CD4-positive, CD25-positive, alpha-beta regulatory T cell (primary cell): ENCODE measurements around the gene AQP3. TPM values are rescaled to one million over a fixed set of nuclear protein-coding genes. Genes with fewer than 3 reads are reported as not detected.
A peak's percentile ranks its signal among the peaks of the same experiment; 100 is the strongest.
"Not testable (repeated sequence)": the region's sequence is repeated elsewhere in the genome, so short reads cannot be mapped to it uniquely, and the experiment has no call there.

ENCODE experiments used
- ATAC-seq, 2 donors: fragments of 150-1000 bp; cut with Tn5 transposase; one replicate each; pipeline ENCODE4 v1.10.0; 2021; ENCODE audit warnings: low read depth in 2 of 2, moderate number of reproducible peaks in 2 of 2, moderate library complexity in 1 of 2
- DNase-seq, 3 donors: peaks; one replicate each; pipeline versions ENCODE4 v3.0.0 to v3.0.0-alpha.2; 2012 to 2022; ENCODE audit warnings: mixed read lengths in 1 of 3
- H3K27ac ChIP-seq: one replicate; pipeline ENCODE4 v1.7.0; 2013; ENCODE audit warnings: mild to moderate bottlenecking, low read length; ENCODE audit not compliant: insufficient read depth, poor library complexity, severe bottlenecking
- H3K27me3 ChIP-seq: one replicate; pipeline ENCODE4 v1.7.0; 2013; ENCODE audit warnings: low read length; ENCODE audit not compliant: control insufficient read depth, insufficient read depth
- H3K36me3 ChIP-seq: one replicate; pipeline ENCODE4 v1.7.0; 2013; ENCODE audit warnings: mild to moderate bottlenecking, low read length, moderate library complexity; ENCODE audit not compliant: control insufficient read depth, insufficient read depth
- H3K4me1 ChIP-seq: 2 replicates; pipeline ENCODE4 v1.7.0; 2013; ENCODE audit warnings: mild to moderate bottlenecking, low read length; ENCODE audit not compliant: insufficient read depth, control insufficient read depth, poor library complexity, severe bottlenecking
- H3K4me3 ChIP-seq: one replicate; pipeline ENCODE4 v1.7.0; 2013; ENCODE audit warnings: low read depth, mild to moderate bottlenecking, low read length, moderate library complexity
- H3K9me3 ChIP-seq, 2 experiments: 1 replicate in 1 of 2; 2 replicates in 1 of 2; pipeline ENCODE4 v1.7.0; 2013; ENCODE audit warnings: low read length in 2 of 2, mild to moderate bottlenecking in 1 of 2, moderate library complexity in 1 of 2; ENCODE audit not compliant: control insufficient read depth in 2 of 2
- H3K27ac Mint-ChIP-seq, 3 donors: one replicate each; pipeline ENCODE4 v1.8.0; 2020 to 2022; ENCODE audit warnings: mild to moderate bottlenecking in 3 of 3, mixed read lengths in 3 of 3, moderate library complexity in 2 of 3
- H3K27me3 Mint-ChIP-seq: one replicate; pipeline ENCODE4 v1.8.0; 2022; ENCODE audit warnings: mild to moderate bottlenecking, mixed read lengths
- H3K36me3 Mint-ChIP-seq: one replicate; pipeline ENCODE4 v1.8.0; 2020; ENCODE audit warnings: mixed read lengths
- H3K4me1 Mint-ChIP-seq, 4 donors: one replicate each; pipeline ENCODE4 v1.8.0; 2020 to 2022; ENCODE audit warnings: mixed read lengths in 4 of 4, mild to moderate bottlenecking in 1 of 4
- H3K4me3 Mint-ChIP-seq, 4 donors: one replicate each; pipeline ENCODE4 v1.8.0; 2020 to 2022; ENCODE audit warnings: mild to moderate bottlenecking in 4 of 4, mixed read lengths in 4 of 4, moderate library complexity in 3 of 4
- H3K9me3 Mint-ChIP-seq, 7 donors: one replicate each; pipeline ENCODE4 v1.8.0; 2020 to 2022; ENCODE audit warnings: mixed read lengths in 7 of 7, mild to moderate bottlenecking in 3 of 7, moderate library complexity in 2 of 7
- polyA plus RNA-seq, 4 donors: library from polyadenylated mRNA; unstranded; fragments of 300-500 nt; fragmentation: Illumina TruSeq; gene quantifications; one replicate each; pipeline ENCODE4 v1.2.3, GENCODE V29; 2021
- total RNA-seq: library from RNA; stranded (reverse); gene quantifications from one replicate; pipeline ENCODE4 v1.2.3, GENCODE V29; 2022

The AQP3 gene
- total and polyA plus RNA-seq, 5 donors from 2014 or later = 140 to 543 (median 372) TPM

DNA sequence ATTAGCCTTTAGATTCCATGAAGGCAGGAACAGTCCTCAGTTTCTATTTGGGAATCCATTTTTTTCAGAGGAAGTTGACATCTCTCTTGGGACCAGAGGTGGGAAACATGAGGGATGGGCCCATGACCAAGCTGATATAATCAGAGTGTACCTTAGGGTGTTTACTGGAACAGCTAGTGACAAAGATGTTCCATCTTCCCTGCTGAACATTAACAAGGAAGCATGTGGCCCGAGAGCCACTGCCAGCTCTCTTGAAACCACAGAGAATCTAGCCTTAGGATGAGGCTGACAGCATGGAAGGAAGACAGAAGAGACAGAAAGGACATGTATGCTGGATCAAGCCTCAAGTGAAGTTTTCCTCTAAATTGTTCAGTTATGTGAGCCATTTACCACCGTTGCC, 16.0 kb downstream of the AQP3 start:
- peak overlapping the region in 2 of 3 donors; percentile 26 to 92 for H3K27ac Mint-ChIP-seq
- Histone ChIP-seq H3K36me3 (no peaks in the 10 kb centered on the region), H3K9me3 (no peaks in the 10 kb centered on the region), H3K4me3 (no peak overlapping the region), H3K27ac (no peak overlapping the region), H3K27me3 (no peaks in the 10 kb centered on the region), H3K4me1 (no peaks in the 10 kb centered on the region)
- peaks cover 0 to 8% (median 1%) of the 10 kb centered on the region in 4 donors for H3K4me1 Mint-ChIP-seq
- no peak overlapping the region for H3K4me3 Mint-ChIP-seq
- DNase-seq = no peak
- H3K9me3 Mint-ChIP-seq = no peaks in the 10 kb centered on the region
- H3K36me3 Mint-ChIP-seq = no peaks in the 10 kb centered on the region
- H3K27me3 Mint-ChIP-seq = no peaks in the 10 kb centered on the region
- no peak for ATAC-seq

DNA sequence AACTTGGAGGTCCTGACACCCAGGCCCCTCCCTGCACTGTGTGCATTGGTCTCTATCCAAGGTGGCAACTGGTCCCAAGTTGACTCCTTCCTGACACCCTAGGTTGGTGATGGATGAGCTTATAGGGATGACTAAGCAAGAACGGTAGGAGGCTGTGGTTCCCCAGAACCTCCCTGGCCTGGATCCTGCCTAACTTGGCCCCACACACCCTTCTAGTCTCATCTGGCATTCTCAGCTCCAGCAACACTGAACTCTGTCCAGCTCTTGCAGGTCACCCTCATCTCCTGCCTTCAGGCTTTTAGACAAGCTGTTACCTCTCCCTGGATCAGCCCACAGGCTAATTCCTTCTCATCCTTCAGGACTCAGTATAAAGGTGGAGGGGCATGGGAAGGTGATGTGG, 16.5 kb downstream of the AQP3 start:
- H3K4me1 ChIP-seq = no peaks in the 10 kb centered on the region
- H3K4me1 Mint-ChIP-seq = peaks cover 0 to 10% (median 2%) of the 10 kb centered on the region in 4 donors
- no peak for ATAC-seq
- no peaks in the 10 kb centered on the region for H3K27me3 Mint-ChIP-seq
- H3K9me3 Mint-ChIP-seq = no peaks in the 10 kb centered on the region
- H3K4me3 Mint-ChIP-seq = no peak overlapping the region
- H3K27ac ChIP-seq = no peak overlapping the region
- H3K9me3 ChIP-seq = no peaks in the 10 kb centered on the region
- no peak overlapping the region for H3K27ac Mint-ChIP-seq
- H3K36me3 Mint-ChIP-seq = no peaks in the 10 kb centered on the region
- no peak for DNase-seq
- no peaks in the 10 kb centered on the region for H3K27me3 ChIP-seq
- H3K4me3 ChIP-seq = no peak overlapping the region
- H3K36me3 ChIP-seq = no peaks in the 10 kb centered on the region

DNA sequence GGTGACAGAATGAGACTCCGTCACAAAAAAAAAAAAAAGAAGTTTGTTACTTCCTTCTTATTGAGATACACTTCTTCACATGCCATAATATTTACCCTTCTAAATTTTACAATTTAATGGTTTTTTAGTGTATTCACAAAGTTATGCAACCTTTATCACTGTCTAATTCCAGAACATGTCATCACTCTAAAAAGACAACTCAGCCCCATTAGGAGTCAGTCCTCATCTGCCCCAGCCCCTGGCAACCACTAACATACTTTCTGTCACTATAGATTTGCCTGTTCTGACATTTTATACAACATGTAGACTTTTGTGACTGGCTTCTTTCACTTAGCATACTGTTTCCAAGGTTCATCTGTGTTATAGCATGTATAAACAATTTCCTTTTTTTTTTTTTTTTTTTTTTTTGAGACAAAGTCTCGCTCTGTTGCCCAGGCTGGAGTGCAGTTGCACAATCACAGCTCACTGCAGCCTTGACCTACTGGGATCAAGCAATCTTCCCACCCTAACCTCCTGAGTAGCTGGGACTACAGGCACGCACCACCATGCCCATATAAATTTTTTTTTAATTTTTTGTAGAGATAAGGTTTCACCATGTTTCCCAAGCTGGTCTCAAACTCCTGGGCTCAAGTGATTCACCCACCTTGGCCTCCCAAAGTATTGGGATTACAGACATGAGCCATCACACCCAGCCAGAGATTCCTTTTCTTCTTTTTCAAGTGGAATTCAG, 18.0 kb downstream of the AQP3 start:
- Mint-ChIP-seq H3K4me3 (no peak overlapping the region), H3K27ac (peak overlapping the region in 1 of 3 donors; percentile 11), H3K36me3 (no peaks in the 10 kb centered on the region), H3K4me1 (peaks cover 0 to 10% (median 2%) of the 10 kb centered on the region in 4 donors), H3K9me3 (no peaks in the 10 kb centered on the region), H3K27me3 (no peaks in the 10 kb centered on the region)
- H3K27ac ChIP-seq = no peak overlapping the region
- DNase-seq (no peak), ATAC-seq (no peak)
- H3K27me3 ChIP-seq = no peaks in the 10 kb centered on the region
- no peaks in the 10 kb centered on the region for H3K4me1 ChIP-seq
- no peaks in the 10 kb centered on the region for H3K9me3 ChIP-seq
- H3K4me3 ChIP-seq = no peak overlapping the region
- H3K36me3 ChIP-seq = no peaks in the 10 kb centered on the region

DNA sequence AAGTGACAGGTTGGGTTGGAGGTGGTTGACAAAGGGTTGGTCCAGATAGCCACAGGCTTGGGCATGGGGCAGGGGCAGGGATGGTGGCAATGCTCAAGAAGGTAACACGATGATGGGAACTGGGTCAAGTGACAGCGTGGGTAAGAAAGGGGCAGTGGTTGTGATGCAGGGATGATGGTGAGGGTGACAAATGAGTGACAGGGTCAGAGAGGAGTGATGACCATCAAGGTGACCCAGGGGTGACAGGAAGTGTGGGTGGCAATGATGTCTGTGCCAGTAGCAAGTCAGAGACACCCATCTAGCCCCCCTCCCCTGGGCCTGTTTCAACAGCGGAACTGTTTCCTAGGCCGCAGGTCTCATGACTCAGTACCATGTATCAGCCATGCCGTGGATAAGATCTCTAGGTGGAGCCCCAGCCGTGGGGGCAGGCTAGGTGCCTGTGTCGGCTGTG, 20.5 kb downstream of the AQP3 start:
- no peaks in the 10 kb centered on the region for H3K9me3 ChIP-seq
- no peaks in the 10 kb centered on the region for H3K36me3 ChIP-seq
- DNase-seq (peak in 1 of 3 donors; percentile 26), ATAC-seq (peak; percentile 88 to 93)
- H3K4me3 Mint-ChIP-seq = peak overlapping the region in 1 of 4 donors; percentile 46
- H3K27ac ChIP-seq = no peak overlapping the region
- no peaks in the 10 kb centered on the region for H3K27me3 ChIP-seq
- peaks cover 0 to 10% (median 2%) of the 10 kb centered on the region in 4 donors for H3K4me1 Mint-ChIP-seq
- peak overlapping the region in 2 of 3 donors; percentile 84 to 88 for H3K27ac Mint-ChIP-seq
- H3K4me1 ChIP-seq = no peaks in the 10 kb centered on the region
- H3K9me3 Mint-ChIP-seq = no peaks in the 10 kb centered on the region
- no peaks in the 10 kb centered on the region for H3K27me3 Mint-ChIP-seq
- H3K36me3 Mint-ChIP-seq = no peaks in the 10 kb centered on the region
- H3K4me3 ChIP-seq = no peak overlapping the region

DNA sequence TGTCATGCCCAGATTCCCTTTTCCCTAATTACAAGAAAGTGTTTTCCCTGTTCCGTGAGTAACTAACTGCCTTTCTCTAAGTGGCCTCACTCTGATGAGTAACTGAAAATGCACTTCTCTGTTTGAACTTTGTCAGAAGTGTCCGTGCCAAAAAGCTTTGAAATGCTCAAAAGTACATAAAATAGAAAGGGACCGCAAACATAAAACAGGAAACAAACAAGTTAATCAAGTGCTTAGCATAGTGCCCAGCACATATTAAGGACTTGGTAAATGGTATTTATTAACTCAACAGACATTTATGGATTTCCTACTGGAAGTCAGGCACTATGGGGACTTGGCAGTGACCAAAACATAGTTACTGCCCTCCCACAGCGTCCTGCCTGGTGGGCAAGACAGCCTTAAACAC, 22.3 kb downstream of the AQP3 start:
- Mint-ChIP-seq H3K27ac (no peak overlapping the region), H3K4me1 (peaks cover 0 to 18% (median 7%) of the 10 kb centered on the region in 4 donors), H3K9me3 (no peaks in the 10 kb centered on the region), H3K36me3 (no peaks in the 10 kb centered on the region), H3K4me3 (peak overlapping the region in 1 of 4 donors; percentile 38), H3K27me3 (no peaks in the 10 kb centered on the region)
- no peaks in the 10 kb centered on the region for H3K27me3 ChIP-seq
- no peak overlapping the region for H3K27ac ChIP-seq
- ATAC-seq = no peak
- H3K9me3 ChIP-seq = no peaks in the 10 kb centered on the region
- peaks cover 3% of the 10 kb centered on the region for H3K4me1 ChIP-seq
- no peak overlapping the region for H3K4me3 ChIP-seq
- no peaks in the 10 kb centered on the region for H3K36me3 ChIP-seq
- DNase-seq = no peak

DNA sequence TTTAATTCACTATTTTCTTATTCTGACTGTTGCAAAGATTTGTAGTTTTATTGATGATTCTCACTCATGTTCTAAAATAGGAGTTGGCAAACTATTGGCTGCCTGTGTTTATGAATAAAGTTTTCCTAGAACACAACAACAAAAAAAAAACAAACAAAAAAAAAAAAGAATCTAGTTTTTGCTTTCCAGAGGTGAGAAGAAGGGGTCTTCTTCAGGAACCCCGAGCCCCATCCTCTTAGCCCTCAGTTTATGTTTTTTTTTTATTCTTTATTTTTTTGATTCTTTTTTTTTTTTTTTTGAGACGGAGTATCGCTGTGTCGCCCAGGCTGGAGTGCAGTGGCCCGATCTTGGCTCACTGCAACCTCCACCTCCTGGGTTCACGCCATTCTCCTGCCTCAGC, 22.9 kb downstream of the AQP3 start:
- peaks cover 0 to 18% (median 10%) of the 10 kb centered on the region in 4 donors for H3K4me1 Mint-ChIP-seq
- not testable (repeated sequence) for H3K27ac ChIP-seq, H3K27me3 ChIP-seq, H3K36me3 ChIP-seq, H3K27me3 Mint-ChIP-seq, ATAC-seq, H3K4me3 Mint-ChIP-seq, H3K4me3 ChIP-seq, H3K36me3 Mint-ChIP-seq, H3K9me3 Mint-ChIP-seq, DNase-seq, H3K27ac Mint-ChIP-seq, H3K4me1 ChIP-seq, H3K9me3 ChIP-seq

DNA sequence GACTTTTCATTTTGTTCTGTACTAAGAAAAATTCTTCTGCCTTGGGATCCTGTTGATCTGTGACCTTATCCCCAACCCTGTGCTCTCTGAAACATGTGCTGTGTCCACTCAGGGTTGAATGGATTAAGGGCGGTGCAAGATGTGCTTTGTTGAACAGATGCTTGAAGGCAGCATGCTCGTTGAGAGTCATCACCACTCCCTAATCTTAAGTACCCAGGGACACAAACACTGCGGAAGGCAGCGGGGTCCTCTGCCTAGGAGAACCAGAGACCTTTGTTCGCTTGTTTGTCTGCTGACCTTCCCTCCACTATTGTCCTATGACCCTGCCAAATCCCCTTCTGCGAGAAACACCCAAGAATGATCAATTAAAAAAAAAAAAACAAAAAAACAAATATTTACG, 23.4 kb downstream of the AQP3 start:
- H3K36me3 ChIP-seq, H3K4me1 ChIP-seq, ATAC-seq, H3K27ac Mint-ChIP-seq, H3K9me3 Mint-ChIP-seq, H3K27ac ChIP-seq, H3K27me3 ChIP-seq, H3K9me3 ChIP-seq, DNase-seq, H3K4me3 ChIP-seq, H3K27me3 Mint-ChIP-seq, H3K4me3 Mint-ChIP-seq, H3K36me3 Mint-ChIP-seq: not testable (repeated sequence)
- peaks cover 0 to 18% (median 10%) of the 10 kb centered on the region in 4 donors for H3K4me1 Mint-ChIP-seq

DNA sequence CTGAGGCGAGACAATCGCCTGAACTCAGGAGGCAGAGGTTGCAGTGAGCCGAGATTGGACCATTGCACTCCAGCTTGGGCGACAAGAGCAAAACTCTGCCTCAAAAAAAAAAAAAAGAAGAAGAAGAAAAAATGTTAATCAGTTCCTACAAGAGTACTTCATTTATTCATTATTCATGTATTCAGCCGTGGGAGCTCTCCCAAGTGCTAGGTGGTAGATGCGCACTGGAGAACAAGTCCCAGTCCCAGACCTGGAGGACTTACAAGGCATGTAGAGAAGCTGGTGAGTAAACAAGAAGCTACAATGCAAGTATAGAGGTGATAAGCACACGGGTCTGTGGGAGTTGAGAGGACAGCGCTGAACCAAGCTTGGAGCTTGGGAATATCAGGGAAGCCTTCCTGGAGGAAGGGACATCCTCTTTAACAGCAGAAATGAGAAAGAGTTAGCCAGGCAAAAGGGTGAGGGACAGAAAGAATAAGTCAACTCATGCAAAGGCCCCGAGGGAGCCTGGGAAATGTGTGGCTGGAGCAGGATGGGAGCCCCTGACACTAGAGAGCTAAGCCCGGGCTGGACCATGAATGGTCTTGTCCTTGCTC, 27.6 kb downstream of the AQP3 start:
- no peaks in the 10 kb centered on the region for H3K27me3 ChIP-seq
- Mint-ChIP-seq H3K36me3 (no peaks in the 10 kb centered on the region), H3K9me3 (no peaks in the 10 kb centered on the region), H3K27ac (peak overlapping the region in 2 of 3 donors; percentile 63 to 69), H3K27me3 (no peaks in the 10 kb centered on the region), H3K4me1 (peaks cover 0 to 44% (median 31%) of the 10 kb centered on the region in 4 donors), H3K4me3 (no peak overlapping the region)
- H3K36me3 ChIP-seq = no peaks in the 10 kb centered on the region
- H3K4me1 ChIP-seq = peaks cover 40% of the 10 kb centered on the region
- no peaks in the 10 kb centered on the region for H3K9me3 ChIP-seq
- DNase-seq (no peak), ATAC-seq (no peak)
- no peak overlapping the region for H3K4me3 ChIP-seq
- H3K27ac ChIP-seq = no peak overlapping the region
